Stomach (tissue), 9 donors: ENCODE results near the gene APOC3. TPM values are rescaled to one million over a fixed set of nuclear protein-coding genes. Genes with fewer than 3 reads are reported as not detected.

Experiments
- DNase-seq, 2 donors: peaks; one replicate each; pipeline versions ENCODE4 v3.0.0 to v3.0.0-alpha.2; 2013 to 2019
- H3K27ac ChIP-seq, 5 donors: fragments of 200-600 bp in 4 of 5; sonication (generic) in 4 of 5; one replicate each; pipeline ENCODE4 v1.5.1; 2013 to 2019; ENCODE audit warnings: mild to moderate bottlenecking in 1 of 5, moderate library complexity in 1 of 5
- H3K27me3 ChIP-seq, 3 donors: fragments of 200-600 bp; sonication (generic); one replicate each; pipeline ENCODE4 v1.5.1; 2017 to 2019; ENCODE audit warnings: mixed run types in 1 of 3
- H3K36me3 ChIP-seq, 4 donors: fragments of 200-600 bp; sonication (generic); 1 replicate in 3 of 4; 2 replicates in 1 of 4; pipeline ENCODE4 v1.5.1; 2016 to 2019
- H3K4me1 ChIP-seq, 4 donors: fragments of 200-600 bp; sonication (generic); one replicate each; pipeline ENCODE4 v1.5.1; 2016 to 2019
- H3K4me3 ChIP-seq, 4 donors: fragments of 200-600 bp; sonication (generic) in 3 of 4; one replicate each; pipeline ENCODE4 v1.5.1; 2016 to 2019; ENCODE audit warnings: mild to moderate bottlenecking in 1 of 4
- H3K9me3 ChIP-seq, 4 donors: fragments of 200-600 bp; sonication (generic); one replicate each; pipeline ENCODE4 v1.5.1; 2016 to 2019
- CTCF ChIP-seq, 7 experiments: fragments of 450-650 bp in 4 of 7; fragments of 200-600 bp in 3 of 7; sonication (generic) in 3 of 7; IDR thresholded peaks; one replicate each; pipeline ENCODE4 v1.5.1; 2016 to 2019; ENCODE audit warnings: antibody characterized with exemption in 7 of 7, control low read depth in 2 of 7, mild to moderate bottlenecking in 1 of 7
- EP300 ChIP-seq: sonication (generic); formaldehyde crosslinking; IDR thresholded peaks from one replicate; pipeline ENCODE4 v1.6.1; 2017; ENCODE audit warnings: antibody characterized with exemption
- POLR2A ChIP-seq, 4 donors: fragments of 450-650 bp; IDR thresholded peaks; one replicate each; pipeline ENCODE4 v1.6.1; 2016; ENCODE audit warnings: antibody characterized with exemption in 4 of 4, control low read depth in 2 of 4, mild to moderate bottlenecking in 1 of 4, moderate library complexity in 1 of 4
- POLR2AphosphoS5 ChIP-seq, 3 donors: sonication (generic); formaldehyde crosslinking; IDR thresholded peaks; one replicate each; pipeline ENCODE4 v1.6.1; 2016; ENCODE audit warnings: antibody characterized with exemption in 3 of 3
- WGBS, 5 donors: extraction: QIAGEN DNeasy Blood & Tissue Kit in 3 of 5; methylation state at CpG; one replicate each; pipeline versions ENCODE4 v1.1.5 to v1.1.7; 2013 to 2018; 5-methylcytosine and 5-hydroxymethylcytosine counted together
- intact Hi-C: fragments of 100-400 bp; cut with DNase I; formaldehyde crosslinking; loops from one replicate; pipeline ENCODE4 v1.15.1; 2023; ENCODE audit warnings: low total_unique reads
- polyA plus RNA-seq, 3 donors: library from polyadenylated mRNA; stranded (reverse); fragments of 200-250 nt; gene quantifications; one replicate each; pipeline ENCODE4 v1.2.3, GENCODE V29; 2013
- total RNA-seq, 5 donors: library from RNA; depleted of rRNA; stranded (reverse); fragments of >200 nt; gene quantifications; one replicate each; pipeline versions ENCODE4 v1.1.0 to v1.2.3, GENCODE V29; 2014 to 2016
- donor health status: healthy with polysubstance abuse.
- donor health status: Bipolar disorder and iron deficiency.
- donor health status: healthy.

Gene APOC3
- total and polyA plus RNA-seq, 8 donors = 18.9 TPM; not detected in 7

GRCh38 chr11:116788975-116789374 lies 40.7 kb upstream of the APOC3 start:
- intact Hi-C loops = loop anchor here (5.0 kb wide), 1 partner anchor 48 kb away; the partner anchor contains the start of gene APOA1
- H3K27ac ChIP-seq = peak overlapping the region in 1 of 5 donors; percentile 92

GRCh38 chr11:116790167-116791001 lies 39.3 kb upstream of the APOC3 start:
- Histone ChIP-seq H3K9me3 (no peaks in the 10 kb centered on the region), H3K27me3 (no peaks in the 10 kb centered on the region), H3K4me1 (peaks cover 11 to 42% (median 37%) of the 10 kb centered on the region in 4 donors), H3K27ac (no peak overlapping the region), H3K4me3 (no peak overlapping the region), H3K36me3 (peaks cover 6 to 15% (median 13%) of the 10 kb centered on the region in 4 donors)
- peak in 1 of 2 donors; percentile 9 for DNase-seq
- TF ChIP-seq EP300 (no peak), POLR2A (IDR thresholded peaks at IDR 0.05) (no peak), CTCF (IDR thresholded peaks at IDR 0.05) (no peak), POLR2AphosphoS5 (IDR thresholded peaks at IDR 0.05) (no peak)
- 78 to 91% (median 87%) methylated on average over 23 to 53 of the region's 53 CpGs for WGBS, 5 donors
- intact Hi-C loops = loop anchor here (10.0 kb wide), 1 partner anchor 314 kb away; no protein-coding TSS in a partner anchor

More at GRCh38 chr11:116788975-116789374, 40.7 kb upstream of the APOC3 start:
- H3K4me3 ChIP-seq = peak overlapping the region in 1 of 4 donors; percentile 95
- no peak for DNase-seq
- no peaks in the 10 kb centered on the region for H3K9me3 ChIP-seq
- H3K4me1 ChIP-seq = peaks cover 11 to 42% (median 37%) of the 10 kb centered on the region in 4 donors
- WGBS, 5 donors = 86 to 95% (median 93%) methylated on average over 4 of the region's 4 CpGs
- H3K36me3 ChIP-seq = peaks cover 21 to 29% (median 27%) of the 10 kb centered on the region in 4 donors
- H3K27me3 ChIP-seq = no peaks in the 10 kb centered on the region
- no peak for TF ChIP-seq POLR2A (IDR thresholded peaks at IDR 0.05)
- no peak for TF ChIP-seq EP300

DNA sequence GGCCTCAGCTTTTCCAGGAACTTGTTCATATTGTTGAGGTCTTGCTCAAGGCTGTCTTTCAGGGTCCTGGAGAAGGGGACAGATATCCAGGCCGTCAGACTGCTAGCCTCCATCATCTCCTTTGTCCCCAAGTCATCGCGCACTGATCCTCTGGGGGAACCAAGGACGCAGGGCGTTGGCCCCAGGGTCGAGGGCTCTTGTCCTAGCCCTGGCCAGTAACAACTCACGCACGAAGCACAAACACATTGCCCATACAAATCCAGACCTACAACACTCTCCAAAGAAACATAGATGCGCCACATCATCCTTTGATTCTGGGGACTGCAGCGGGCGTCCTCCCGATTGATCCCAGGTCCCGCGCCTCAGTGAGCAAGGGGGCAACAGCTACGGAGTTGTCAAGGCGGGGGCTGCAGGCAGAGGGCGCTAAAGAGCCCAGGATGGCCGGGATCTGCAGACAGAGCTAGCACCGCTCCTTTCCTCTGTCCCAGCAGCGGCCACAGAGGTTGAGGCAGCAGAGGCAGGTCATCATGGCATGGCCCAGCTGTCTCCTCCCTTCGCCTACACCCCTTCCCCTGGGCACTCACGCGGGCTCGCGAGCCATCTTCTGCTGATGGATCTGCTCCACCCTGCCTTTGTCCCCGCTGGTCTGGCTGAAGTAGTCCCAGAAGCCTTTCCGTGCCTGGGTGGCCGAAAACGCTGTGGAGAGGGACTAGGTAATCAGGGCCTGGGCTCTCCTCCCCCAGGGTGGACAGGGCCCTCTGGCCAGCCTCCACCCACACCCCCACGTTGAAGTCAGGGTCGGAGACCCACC lies 38.5 kb upstream of the APOC3 start:
- H3K36me3 ChIP-seq = peaks cover 0 to 7% (median 4%) of the 10 kb centered on the region in 4 donors
- DNase-seq = peak; percentile 86 to 90
- intact Hi-C loops = loop anchor here (10.0 kb wide), 1 partner anchor 314 kb away; no protein-coding TSS in a partner anchor
- no peaks in the 10 kb centered on the region for H3K9me3 ChIP-seq
- H3K4me1 ChIP-seq = peaks cover 11 to 38% (median 33%) of the 10 kb centered on the region in 4 donors
- WGBS, 5 donors = 11 to 32% (median 27%) methylated on average over 18 to 31 of the region's 31 CpGs
- H3K27me3 ChIP-seq = no peaks in the 10 kb centered on the region
- H3K27ac ChIP-seq = no peak overlapping the region
- peak overlapping the region in 2 of 4 donors; percentile 19 to 23 for H3K4me3 ChIP-seq
- TF ChIP-seq POLR2A (IDR thresholded peaks at IDR 0.05) (no peak), CTCF (IDR thresholded peaks at IDR 0.05) (peak in 6 of 7 experiments; percentile 78 to 95 (median 91))

GRCh38 chr11:116791813-116792143 lies 37.9 kb upstream of the APOC3 start, which contains the start of gene APOA5:
Gene APOA5 (minus strand): TSS chr11:116791879. CDS start chr11:116791860, 19 bp downstream.
- H3K9me3 ChIP-seq = no peaks in the 10 kb centered on the region
- peak within 1 kb of the TSS in 2 of 4 donors; percentile 19 to 23 for H3K4me3 ChIP-seq
- intact Hi-C loops = loop anchor here (10.0 kb wide), 1 partner anchor 313 kb away; no protein-coding TSS in a partner anchor
- DNase-seq = no peak
- TF ChIP-seq POLR2AphosphoS5 (IDR thresholded peaks at IDR 0.05) = no peak
- TF ChIP-seq CTCF (IDR thresholded peaks at IDR 0.05) = no peak
- TF ChIP-seq EP300 = no peak
- no peak for TF ChIP-seq POLR2A (IDR thresholded peaks at IDR 0.05)
- 86 to 95% (median 92%) methylated on average over 4 to 7 of the region's 7 CpGs for whole genome bisulfite sequencing, 5 donors
- H3K4me1 ChIP-seq = peaks cover 9 to 32% (median 28%) of the 10 kb centered on the region in 4 donors
- no peaks in the 10 kb centered on the region for H3K27me3 ChIP-seq
- H3K36me3 ChIP-seq = peaks cover 0 to 1% (median 0%) of the 10 kb centered on the region in 4 donors
- H3K27ac ChIP-seq = no peak within 1 kb of the TSS
